ENCODE data around the gene RNF144B. TPM values are rescaled to one million over a fixed set of nuclear protein-coding genes. Genes with fewer than 3 reads are reported as not detected.

The RNF144B gene
- total and polyA plus RNA-seq, 4 donors = 18.1 to 96.8 (median 59.5) TPM

DNA sequence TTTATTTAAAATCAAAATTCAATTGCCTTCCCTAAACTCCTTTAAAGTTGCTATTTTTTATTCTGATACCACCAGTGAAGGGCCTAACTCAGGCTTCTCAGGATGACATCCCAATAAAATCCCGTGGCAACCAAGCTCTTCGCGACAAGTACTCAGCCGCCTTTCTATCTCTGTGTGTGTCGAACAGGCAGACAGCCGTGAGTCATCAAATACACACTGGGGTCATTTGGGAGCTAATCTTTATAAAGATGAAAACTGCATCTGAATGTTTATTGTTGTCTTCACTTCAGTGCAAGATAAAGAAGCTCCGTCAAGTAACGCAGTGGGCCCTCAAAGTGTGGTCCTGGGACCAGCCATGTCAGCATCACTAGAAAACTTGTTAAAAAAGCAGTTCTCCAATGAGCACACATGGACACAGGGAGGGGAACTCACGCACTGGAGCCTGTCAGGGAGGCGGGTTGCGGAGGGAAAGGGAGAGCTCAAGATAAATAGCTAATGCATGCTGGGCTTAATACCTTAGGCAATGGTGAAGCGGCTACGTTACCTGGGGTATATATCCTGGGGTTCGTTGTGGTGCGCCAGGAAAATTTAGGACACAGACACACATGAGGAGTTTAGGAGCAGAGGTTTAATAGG is 119.3 kb downstream of the RNF144B start:
- DNase-seq (no peak), ATAC-seq (ENCODE audit: insufficient read depth, low FRiP score) (no peak)
- TF ChIP-seq CTCF (IDR thresholded peaks at IDR 0.05; ENCODE audit: control extremely low read depth, extremely low read depth) = no peak
- WGBS, 2 donors = 88 to 89% methylated on average over 15 of the region's 15 CpGs
- Histone ChIP-seq H3K9ac (ENCODE audit: insufficient read depth in 1 of 2, low read length in 2 of 2) (no peak overlapping the region), H3K9me3 (ENCODE audit: control insufficient read depth in 4 of 4, insufficient read depth in 3 of 4, low read length in 3 of 4) (peaks cover 0 to 1% (median 0%) of the 10 kb centered on the region in 4 donors), H3K4me1 (ENCODE audit: control insufficient read depth in 5 of 5, insufficient read depth in 5 of 5, low read length in 5 of 5) (peaks cover 0 to 4% (median 0%) of the 10 kb centered on the region in 5 donors), H3K36me3 (ENCODE audit: control insufficient read depth in 4 of 4, insufficient read depth in 4 of 4, low read length in 4 of 4) (no peaks in the 10 kb centered on the region), H3K27me3 (ENCODE audit: control insufficient read depth in 3 of 3, insufficient read depth in 3 of 3, low read length in 2 of 3) (no peaks in the 10 kb centered on the region), H3K4me3 (no peak overlapping the region), H3K27ac (ENCODE audit: low read depth in 1 of 2, low read length in 1 of 2) (no peak overlapping the region)

- Histone ChIP-seq H3K36me3 (ENCODE audit: control insufficient read depth in 4 of 4, insufficient read depth in 4 of 4, low read length in 4 of 4) (no peaks in the 10 kb centered on the region), H3K4me3 (no peak overlapping the region), H3K27ac (ENCODE audit: low read depth in 1 of 2, low read length in 1 of 2) (no peak overlapping the region), H3K9me3 (ENCODE audit: control insufficient read depth in 4 of 4, insufficient read depth in 3 of 4, low read length in 3 of 4) (peaks cover 0 to 1% (median 0%) of the 10 kb centered on the region in 4 donors), H3K4me1 (ENCODE audit: control insufficient read depth in 5 of 5, insufficient read depth in 5 of 5, low read length in 5 of 5) (peaks cover 0 to 4% (median 0%) of the 10 kb centered on the region in 5 donors), H3K27me3 (ENCODE audit: control insufficient read depth in 3 of 3, insufficient read depth in 3 of 3, low read length in 2 of 3) (no peaks in the 10 kb centered on the region), H3K9ac (ENCODE audit: insufficient read depth in 1 of 2, low read length in 2 of 2) (no peak overlapping the region)
- TF ChIP-seq CTCF (IDR thresholded peaks at IDR 0.05; ENCODE audit: control extremely low read depth, extremely low read depth) = no peak
- WGBS, 2 donors = 79 to 92% methylated on average over 7 of the region's 7 CpGs
- DNase-seq (no peak), ATAC-seq (ENCODE audit: insufficient read depth, low FRiP score) (no peak)
These were observed 119.9 kb downstream of the RNF144B start for GRCh38 chr6:18507018-18507415.

GRCh38 chr6:18507561-18507960 is 120.4 kb downstream of the RNF144B start:
- Histone ChIP-seq H3K36me3 (ENCODE audit: control insufficient read depth in 4 of 4, insufficient read depth in 4 of 4, low read length in 4 of 4) (no peaks in the 10 kb centered on the region), H3K27me3 (ENCODE audit: control insufficient read depth in 3 of 3, insufficient read depth in 3 of 3, low read length in 2 of 3) (no peaks in the 10 kb centered on the region), H3K9ac (ENCODE audit: insufficient read depth in 1 of 2, low read length in 2 of 2) (no peak overlapping the region), H3K9me3 (ENCODE audit: control insufficient read depth in 4 of 4, insufficient read depth in 3 of 4, low read length in 3 of 4) (peaks cover 0 to 1% (median 0%) of the 10 kb centered on the region in 4 donors), H3K4me3 (no peak overlapping the region), H3K4me1 (ENCODE audit: control insufficient read depth in 5 of 5, insufficient read depth in 5 of 5, low read length in 5 of 5) (peaks cover 0 to 4% (median 0%) of the 10 kb centered on the region in 5 donors), H3K27ac (ENCODE audit: low read depth in 1 of 2, low read length in 1 of 2) (no peak overlapping the region)
- no peak for ATAC-seq (ENCODE audit: insufficient read depth, low FRiP score)
- no peak for DNase-seq
- 42 to 58% methylated on average over 2 of the region's 2 CpGs for WGBS, 2 donors
- TF ChIP-seq CTCF (IDR thresholded peaks at IDR 0.05; ENCODE audit: control extremely low read depth, extremely low read depth) = no peak
